GM21447 (cell line): ENCODE results near the gene KIFC1.

Experiments
- ATAC-seq: cut with Tn5 transposase; IDR thresholded peaks from one replicate; pipeline ENCODE4 v1.9.1; 2021; ENCODE audit not compliant: unreplicated experiment

Gene KIFC1

DNA sequence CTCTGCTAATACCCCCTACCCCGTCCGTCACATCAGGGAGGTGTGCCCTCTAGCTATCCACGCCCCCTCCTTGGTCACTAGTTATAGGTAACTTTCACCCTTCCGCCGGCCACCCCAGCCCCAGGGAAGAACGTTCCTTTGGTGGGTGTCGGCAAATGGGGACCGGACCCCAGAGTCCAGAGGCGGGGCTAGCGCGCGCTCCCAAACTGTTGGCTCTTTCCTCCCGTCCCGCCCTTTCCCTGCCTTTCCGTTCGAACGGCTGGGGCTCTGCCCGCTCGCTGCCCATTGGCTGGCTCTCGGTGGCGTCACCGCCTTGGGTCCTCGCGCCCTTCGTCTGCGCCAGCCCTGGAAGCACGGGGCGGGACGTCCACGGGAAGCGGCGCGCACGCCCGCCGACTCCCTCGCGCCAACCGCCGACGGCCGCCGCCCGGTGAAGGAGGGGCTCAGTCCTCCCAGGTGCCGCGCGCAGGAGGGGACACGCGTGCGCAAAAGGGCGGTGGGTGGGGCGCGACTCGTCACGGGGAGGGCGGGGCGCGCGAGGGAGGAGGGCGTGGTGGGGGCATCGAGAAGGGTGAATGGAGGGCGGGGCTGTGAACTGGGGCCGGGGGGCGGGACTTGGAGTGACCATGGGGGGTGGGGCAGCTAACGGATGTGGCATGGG is 18.6 kb downstream of the KIFC1 start:
- ATAC-seq = peak; percentile 66

DNA sequence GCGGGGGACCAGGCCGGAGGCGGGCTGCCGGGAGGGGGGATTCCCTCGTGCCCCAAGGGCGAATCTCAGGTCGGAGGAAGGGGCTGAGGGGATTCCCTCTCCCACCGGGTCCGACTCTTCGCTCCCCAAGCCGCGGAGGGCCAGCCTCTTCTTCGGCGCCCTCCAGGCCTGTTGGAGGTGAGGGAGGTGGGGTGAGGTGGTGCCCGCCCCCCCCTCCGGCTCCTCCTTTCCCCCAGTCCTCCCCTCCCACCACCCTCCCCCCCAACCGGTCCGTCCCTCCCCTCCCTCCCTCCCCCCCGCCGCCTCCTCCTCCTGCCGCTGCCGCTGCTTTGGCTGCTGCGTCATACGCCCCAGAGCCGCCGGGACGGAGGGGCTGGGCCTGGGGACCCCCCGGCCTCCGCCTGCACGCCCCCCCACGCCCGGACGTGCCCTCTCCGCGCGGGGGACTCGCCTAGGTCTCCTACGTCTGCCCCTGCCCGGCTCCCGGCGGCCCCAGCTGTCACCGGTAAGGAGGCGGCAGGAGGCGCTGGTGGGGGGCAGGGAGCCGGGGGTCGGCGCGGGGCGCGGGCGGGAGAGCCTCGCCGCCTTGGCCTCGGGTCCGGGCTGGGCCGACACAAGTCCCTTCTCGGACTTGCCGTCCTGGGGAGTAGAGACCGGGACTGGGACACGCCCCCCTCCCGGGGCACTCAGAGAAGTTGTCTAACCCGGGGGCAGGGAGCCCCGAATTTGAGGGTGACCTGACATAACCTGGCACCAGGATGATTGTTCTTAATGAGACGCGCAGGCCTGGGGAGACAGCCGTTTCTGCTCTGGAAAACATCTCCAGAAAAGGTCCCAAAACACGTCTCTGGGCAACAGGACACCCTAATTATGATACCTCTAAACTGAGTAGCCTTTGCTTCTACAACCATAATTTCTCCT is 19.3 kb downstream of the KIFC1 start, which contains the start of gene PHF1:
TSS of gene PHF1 (plus strand) at position 304 of the 921 bp plus-strand sequence. CDS start 1,250 bp downstream, outside the sequence.
- ATAC-seq = peak; percentile 20

GRCh38 chr6:33411632-33412005 is 20.0 kb downstream of the KIFC1 start:
- ATAC-seq = no peak

- no peak for ATAC-seq
These were observed 20.8 kb downstream of the KIFC1 start for GRCh38 chr6:33412140-33413009.

DNA sequence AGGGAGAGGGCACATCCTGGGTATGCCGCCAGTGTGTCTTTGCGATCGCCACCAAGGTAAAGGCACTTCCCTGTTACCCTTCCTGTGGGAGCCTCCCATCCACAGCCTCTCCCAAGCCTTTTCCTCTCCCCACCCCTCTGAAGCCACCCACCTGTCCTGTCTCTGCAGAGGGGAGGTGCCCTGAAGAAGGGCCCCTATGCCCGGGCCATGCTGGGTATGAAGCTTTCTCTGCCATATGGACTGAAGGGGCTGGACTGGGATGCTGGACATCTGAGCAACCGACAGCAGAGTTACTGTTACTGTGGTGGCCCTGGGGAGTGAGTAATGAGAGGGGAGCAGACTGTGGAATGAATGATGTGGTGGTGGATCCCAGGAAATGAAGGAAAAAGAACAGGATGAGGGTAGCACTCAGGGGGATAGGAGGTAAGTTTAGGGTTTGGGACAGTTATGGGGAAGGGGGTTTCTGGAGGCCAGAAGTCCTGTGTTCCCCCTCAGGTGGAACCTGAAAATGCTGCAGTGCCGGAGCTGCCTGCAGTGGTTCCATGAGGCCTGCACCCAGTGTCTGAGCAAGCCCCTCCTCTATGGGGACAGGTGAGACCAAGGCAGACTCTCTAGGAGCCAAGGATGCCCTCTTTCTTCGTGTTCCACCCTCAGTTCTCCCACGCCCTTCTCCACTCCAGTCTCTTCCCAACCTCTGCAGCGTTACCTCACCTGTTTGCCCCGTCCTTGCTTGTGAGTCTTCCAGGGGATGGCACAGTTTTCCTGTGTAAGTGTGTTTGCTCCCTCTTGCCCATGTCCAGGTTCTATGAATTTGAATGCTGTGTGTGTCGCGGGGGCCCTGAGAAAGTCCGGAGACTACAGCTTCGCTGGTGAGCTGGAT is 21.9 kb downstream of the KIFC1 start:
- ATAC-seq = no peak

DNA sequence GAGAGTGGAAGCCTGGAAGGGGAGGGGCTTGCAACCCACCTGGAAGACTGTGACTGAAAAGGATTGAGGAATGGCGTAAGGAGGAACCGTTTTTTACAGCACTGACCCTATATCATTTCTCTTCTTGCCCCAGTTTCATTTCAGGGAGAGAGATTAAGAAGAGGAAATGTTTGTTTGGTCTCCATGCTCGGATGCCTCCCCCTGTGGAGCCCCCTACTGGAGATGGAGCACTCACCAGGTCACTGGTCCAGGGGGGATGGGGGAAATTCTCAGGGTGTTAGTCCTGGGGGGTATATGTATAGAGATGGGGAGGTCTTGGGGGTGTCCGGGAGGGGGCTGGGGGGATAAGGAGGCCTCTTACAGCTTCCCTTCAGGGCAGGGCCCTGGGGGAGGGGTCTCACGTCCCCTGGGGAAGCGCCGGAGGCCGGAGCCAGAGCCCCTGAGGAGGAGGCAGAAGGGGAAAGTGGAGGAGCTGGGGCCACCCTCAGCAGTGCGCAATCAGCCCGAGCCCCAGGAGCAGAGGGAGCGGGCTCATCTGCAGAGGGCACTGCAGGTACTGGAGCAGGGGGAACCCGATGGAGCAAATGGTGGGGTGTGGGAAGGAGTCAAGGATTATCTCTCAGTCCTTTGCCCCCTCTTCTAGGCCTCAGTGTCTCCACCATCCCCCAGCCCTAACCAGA is 23.1 kb downstream of the KIFC1 start:
- no peak for ATAC-seq

DNA sequence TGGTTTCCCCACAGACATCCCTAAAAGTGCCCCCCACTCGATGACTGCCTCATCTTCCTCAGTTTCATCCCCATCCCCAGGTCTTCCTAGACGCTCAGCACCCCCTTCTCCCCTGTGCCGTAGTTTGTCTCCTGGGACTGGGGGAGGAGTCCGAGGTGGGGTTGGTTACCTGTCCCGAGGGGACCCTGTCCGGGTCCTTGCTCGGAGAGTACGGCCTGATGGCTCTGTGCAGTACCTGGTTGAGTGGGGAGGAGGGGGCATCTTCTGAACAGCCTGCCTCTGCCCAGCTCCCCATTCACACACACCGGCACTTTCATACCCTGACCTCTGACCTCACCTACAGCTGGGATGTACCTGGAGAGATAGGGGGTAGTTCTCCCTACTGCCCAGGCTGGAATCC is 24.2 kb downstream of the KIFC1 start:
- ATAC-seq = no peak

DNA sequence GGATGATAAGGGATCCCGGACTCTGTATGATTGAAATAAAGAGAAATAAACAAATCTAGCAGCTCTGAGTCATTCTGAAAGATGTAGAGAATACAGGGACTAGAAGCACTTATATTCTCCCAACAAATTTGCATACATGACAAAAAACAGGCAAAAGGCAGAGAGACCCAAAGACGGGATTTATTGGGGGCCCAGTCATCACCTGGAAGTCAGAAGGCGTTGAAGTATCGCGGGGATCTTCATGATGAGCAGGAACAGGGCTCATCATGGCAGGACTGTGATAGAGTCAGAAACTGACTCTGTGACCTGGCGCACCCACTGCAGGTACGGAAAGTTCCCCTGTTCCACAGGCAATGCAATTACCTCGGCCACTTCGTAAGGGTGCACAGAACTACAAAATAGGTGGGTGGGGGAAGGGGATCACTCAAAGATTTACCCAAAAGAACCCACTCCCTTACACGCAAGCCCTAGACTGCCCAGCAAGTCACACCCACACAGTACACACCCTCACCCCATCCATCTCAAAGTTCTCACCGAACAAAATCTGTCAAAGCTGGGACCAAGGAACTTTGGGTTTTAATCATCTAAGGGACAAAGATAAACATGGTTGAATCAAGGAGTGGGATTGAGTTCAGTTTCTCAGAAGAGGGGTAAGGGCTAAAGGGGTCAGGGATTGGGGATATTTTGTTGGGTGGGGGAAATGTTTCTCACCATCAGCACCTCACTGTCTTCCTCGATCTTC is 24.9 kb downstream of the KIFC1 start:
- no peak for ATAC-seq

GRCh38 chr6:33417128-33417902 is 25.7 kb downstream of the KIFC1 start:
- no peak for ATAC-seq

GRCh38 chr6:33417903-33418689 is 26.5 kb downstream of the KIFC1 start, which contains the start of gene CUTA:
TSS of gene CUTA (minus strand) at chr6:33418107. CDS start at chr6:33418000, 107 bp downstream.
- peak; percentile 72 for ATAC-seq

- no peak for ATAC-seq
These were observed 27.2 kb downstream of the KIFC1 start for GRCh38 chr6:33418690-33419291.

- no peak for ATAC-seq
These were observed 28.2 kb downstream of the KIFC1 start, which contains the start of gene SYNGAP1 for GRCh38 chr6:33419580-33420490. TSS of gene SYNGAP1 (plus strand) at chr6:33420065. CDS start at chr6:33420265, 200 bp downstream.

DNA sequence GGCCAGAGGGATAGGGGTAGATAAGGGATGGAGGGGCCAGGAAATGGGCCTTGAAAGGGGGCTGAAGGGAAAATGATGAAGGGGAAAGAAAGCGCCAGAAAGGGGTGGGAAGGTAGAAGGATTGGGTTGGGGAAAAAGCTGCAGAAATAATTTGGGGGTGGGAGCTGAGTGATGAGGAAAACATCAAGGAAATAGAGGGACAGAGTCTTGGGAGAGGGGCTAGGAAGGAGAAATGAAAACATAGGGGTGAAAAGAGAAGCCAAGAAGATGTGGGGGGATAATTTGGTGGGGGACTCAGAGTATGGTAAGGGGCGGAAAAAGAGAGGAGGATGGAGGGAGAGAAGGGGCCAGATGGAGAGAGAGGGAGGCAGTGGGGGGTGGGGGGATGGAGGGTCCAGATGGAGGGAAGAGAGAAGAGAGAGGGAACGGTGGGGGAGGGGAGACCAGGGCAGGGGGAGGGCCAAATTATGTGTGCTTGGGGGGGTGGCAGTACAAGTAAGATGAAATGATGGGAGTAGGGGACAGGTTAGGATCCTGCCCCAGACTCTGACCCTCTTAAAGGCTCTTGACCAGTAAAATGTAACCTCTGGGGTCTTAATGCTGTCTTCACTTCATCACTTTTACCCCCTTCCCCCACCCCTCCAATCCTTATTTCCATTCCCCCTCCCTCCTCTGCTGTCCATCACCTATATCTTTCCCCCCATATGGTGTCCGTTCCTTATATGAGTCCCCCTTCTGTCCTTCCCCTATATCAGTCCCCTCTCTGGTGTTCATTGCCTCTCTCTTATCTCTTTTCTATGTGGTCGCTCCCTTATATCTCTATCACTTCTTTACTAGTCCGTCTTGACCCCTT is 29.1 kb downstream of the KIFC1 start:
- ATAC-seq = no peak

GRCh38 chr6:33421344-33421643 is 29.7 kb downstream of the KIFC1 start:
- no peak for ATAC-seq

DNA sequence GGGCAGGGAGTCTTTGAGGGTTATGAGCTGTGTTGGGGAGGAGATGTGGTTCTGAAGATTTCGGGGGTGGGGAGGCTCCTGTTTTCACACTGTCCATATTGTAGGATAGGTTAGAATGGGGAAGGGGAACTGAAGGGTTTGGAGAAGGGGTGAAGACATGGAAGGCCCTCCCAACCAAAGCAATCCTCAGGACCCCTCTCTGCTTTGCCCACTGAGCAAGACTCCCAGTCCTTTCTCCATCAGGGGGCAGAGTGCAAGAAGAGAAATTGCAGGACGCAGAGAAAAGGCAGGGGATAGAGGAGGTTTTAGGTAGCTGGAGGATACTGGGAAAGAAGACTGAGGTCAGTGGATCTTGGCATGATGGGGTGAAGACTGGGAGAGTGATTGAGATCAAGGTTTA is 32.2 kb downstream of the KIFC1 start:
- ATAC-seq = no peak
